Breast epithelium (tissue), 3 donors: ENCODE data around the gene DHX16.

ENCODE experiments used
- CTCF ChIP-seq, 3 donors: fragments of 450-650 bp; IDR thresholded peaks; one replicate each; pipeline ENCODE4 v1.5.1; 2016 to 2017; ENCODE audit warnings: antibody characterized with exemption in 3 of 3, mild to moderate bottlenecking in 3 of 3, moderate library complexity in 3 of 3
- POLR2AphosphoS5 ChIP-seq, 3 donors: sonication (generic); formaldehyde crosslinking; IDR thresholded peaks; one replicate each; pipeline ENCODE4 v1.6.1; 2017; ENCODE audit warnings: antibody characterized with exemption in 3 of 3

GRCh38 chr6:30612213-30612612 lies 60.6 kb downstream of the DHX16 start:
- TF ChIP-seq CTCF (IDR thresholded peaks at IDR 0.05): peak in 1 of 3 donors; percentile 13
- no peak for TF ChIP-seq POLR2AphosphoS5 (IDR thresholded peaks at IDR 0.05)
